ENCODE measurements around the gene MTSS2.

Gene MTSS2

DNA sequence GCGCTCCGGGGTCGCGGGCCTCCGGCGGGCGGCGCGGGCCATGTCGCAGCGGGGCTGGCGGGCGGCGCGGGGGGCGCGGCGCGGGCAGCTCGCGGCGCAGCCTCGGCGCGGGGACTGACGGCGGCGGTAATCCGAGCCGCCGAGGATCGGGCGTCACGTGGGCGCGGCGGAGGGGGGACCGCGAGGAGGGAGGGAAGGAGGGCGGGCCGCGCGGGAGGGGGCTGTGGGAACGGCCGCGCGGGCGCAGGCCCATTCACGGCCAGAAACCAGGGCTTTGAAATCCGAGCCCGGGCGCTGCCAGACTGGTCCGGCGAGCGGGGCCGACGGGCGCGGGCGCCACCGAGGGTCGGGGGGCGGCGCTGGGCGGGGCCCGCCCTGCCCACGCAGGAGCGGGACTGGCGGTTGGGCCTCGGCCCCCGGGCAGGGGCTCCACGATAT is at the start of gene MTSS2:
TSS of gene MTSS2 (minus strand) at position 116 of the 438 bp plus-strand sequence. CDS start 262 bp downstream, outside the sequence.
- no peak for DNase-seq (ENCODE audit: low read depth in 4 of 4, low spot score in 1 of 4)

DNA sequence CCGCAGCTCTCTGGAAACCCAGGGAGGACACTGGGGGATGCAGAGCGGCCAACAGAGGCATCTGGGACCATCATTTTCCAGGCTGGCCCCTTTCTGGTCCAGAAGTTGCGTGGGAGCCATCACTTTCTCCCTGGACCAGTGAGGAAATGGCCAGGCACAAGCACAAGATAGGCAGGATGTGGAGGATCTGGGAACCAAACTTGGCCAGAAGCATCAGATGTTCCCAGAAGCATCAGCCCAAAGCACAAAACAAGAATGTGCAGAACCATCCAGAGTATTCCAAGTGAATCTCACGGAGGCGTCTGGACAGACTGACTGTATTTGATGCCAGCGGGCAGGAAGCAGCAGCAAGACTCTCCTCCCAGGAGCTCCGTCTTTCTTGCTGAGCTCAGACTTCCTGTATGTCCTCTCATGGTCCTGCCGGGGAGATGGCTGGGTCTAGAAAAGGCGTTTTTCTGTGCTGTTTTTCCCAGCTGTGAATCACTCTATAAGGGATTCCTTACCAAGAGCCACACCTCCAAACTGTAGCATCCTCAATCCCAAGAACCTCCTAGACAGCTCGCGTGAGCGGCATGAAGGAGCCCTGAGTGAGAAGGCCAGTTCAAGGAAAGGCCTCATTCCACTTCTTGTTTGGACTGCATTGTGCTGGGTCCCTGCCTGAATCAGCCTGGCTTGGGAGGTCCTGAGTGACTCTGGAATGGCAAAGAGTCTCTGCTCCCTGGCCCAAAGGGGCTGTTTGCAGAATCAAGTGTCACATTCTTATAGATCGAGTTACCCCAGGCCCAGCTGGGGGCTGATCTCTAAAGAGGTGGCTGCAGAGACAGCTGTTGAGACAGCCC is 49.5 kb upstream of the MTSS2 start:
- no peak for DNase-seq (ENCODE audit: low read depth in 4 of 4, low spot score in 1 of 4)

GRCh38 chr16:70734522-70735095 is 48.8 kb upstream of the MTSS2 start:
- no peak for DNase-seq (ENCODE audit: low read depth in 4 of 4, low spot score in 1 of 4)

DNA sequence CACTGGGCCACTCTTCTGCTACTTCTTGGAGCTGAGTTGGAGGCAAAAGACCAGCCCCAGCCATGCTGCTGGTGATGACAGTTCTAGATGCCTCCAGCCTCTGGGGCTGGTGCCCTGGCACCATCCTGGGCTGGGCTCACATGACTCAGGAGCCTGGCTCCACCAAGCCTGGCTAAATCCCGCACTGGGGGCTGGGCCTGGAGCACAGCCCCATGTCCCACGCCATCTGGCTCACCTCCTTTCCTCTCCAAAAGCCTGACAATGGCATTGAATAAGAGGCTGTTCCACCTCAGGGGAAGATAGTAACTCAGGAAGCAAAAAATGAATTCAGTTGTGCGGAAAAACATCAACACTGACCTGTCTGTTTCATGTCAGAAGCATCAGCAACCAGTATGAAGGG is 45.1 kb upstream of the MTSS2 start:
- no peak for DNase-seq (ENCODE audit: low read depth in 4 of 4, low spot score in 1 of 4)

GRCh38 chr16:70730031-70730430 is 44.2 kb upstream of the MTSS2 start:
- DNase-seq (ENCODE audit: low read depth in 4 of 4, low spot score in 1 of 4) = no peak

GRCh38 chr16:70729292-70729691 is 43.4 kb upstream of the MTSS2 start:
- DNase-seq (ENCODE audit: low read depth in 4 of 4, low spot score in 1 of 4) = no peak

- no peak for DNase-seq (ENCODE audit: low read depth in 4 of 4, low spot score in 1 of 4)
Measured at GRCh38 chr16:70728150-70728549, 42.3 kb upstream of the MTSS2 start.

DNA sequence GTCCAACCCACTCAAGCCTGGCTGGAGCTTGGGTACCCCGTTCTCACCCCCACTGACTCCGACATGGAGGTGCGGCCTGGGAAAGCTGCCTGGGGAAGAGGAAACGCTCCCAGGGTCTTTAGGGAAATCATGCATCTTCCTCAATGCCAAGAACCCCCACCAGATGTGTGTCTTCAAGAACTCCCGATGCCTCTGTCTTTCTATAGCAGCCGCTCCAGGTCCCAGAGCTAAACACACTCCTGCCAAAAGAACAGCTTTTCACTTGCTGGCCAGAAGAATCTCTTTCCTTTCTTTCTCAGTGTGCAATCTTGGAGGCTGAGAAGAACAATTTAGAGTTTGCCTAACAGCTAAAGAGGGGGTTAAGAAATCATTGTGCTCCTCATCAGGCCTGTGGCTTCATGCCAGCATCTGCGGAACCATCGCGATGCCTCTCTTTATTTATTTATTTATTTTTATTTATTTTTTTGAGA is 41.1 kb upstream of the MTSS2 start:
- DNase-seq (ENCODE audit: low read depth in 4 of 4, low spot score in 1 of 4) = no peak

GRCh38 chr16:70725912-70726828 is 40.3 kb upstream of the MTSS2 start:
- no peak for DNase-seq (ENCODE audit: low read depth in 4 of 4, low spot score in 1 of 4)

- DNase-seq (ENCODE audit: low read depth in 4 of 4, low spot score in 1 of 4) = no peak
Measured at GRCh38 chr16:70725024-70725911, 39.4 kb upstream of the MTSS2 start.

GRCh38 chr16:70724146-70725023 is 38.5 kb upstream of the MTSS2 start:
- no peak for DNase-seq (ENCODE audit: low read depth in 4 of 4, low spot score in 1 of 4)

DNA sequence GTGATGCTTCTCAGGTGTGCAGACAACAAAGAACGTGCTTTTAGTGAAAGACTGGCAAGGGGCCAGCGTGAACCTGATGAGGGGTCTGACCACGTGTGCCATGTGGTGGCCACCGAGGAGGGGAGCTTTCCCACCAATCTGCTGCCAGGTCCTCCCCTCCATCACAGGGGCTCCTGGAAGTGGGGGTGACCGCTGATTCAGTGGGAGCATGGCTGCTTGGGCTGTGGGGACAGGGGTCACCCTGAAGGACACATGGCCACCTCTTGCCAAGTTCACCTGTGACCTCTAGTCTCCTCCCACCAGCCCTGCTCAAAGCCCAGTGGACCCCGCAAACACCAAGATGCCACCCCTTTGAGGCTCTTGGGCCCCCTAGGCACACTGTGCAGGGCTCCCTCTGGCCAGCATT is 37.9 kb upstream of the MTSS2 start:
- no peak for DNase-seq (ENCODE audit: low read depth in 4 of 4, low spot score in 1 of 4)

- no peak for DNase-seq (ENCODE audit: low read depth in 4 of 4, low spot score in 1 of 4)
Measured at GRCh38 chr16:70721202-70721963, 35.5 kb upstream of the MTSS2 start.

- DNase-seq (ENCODE audit: low read depth in 4 of 4, low spot score in 1 of 4) = no peak
Measured at GRCh38 chr16:70720425-70721201, 34.8 kb upstream of the MTSS2 start.

- no peak for DNase-seq (ENCODE audit: low read depth in 4 of 4, low spot score in 1 of 4)
Measured at GRCh38 chr16:70717065-70717464, 31.2 kb upstream of the MTSS2 start.

DNA sequence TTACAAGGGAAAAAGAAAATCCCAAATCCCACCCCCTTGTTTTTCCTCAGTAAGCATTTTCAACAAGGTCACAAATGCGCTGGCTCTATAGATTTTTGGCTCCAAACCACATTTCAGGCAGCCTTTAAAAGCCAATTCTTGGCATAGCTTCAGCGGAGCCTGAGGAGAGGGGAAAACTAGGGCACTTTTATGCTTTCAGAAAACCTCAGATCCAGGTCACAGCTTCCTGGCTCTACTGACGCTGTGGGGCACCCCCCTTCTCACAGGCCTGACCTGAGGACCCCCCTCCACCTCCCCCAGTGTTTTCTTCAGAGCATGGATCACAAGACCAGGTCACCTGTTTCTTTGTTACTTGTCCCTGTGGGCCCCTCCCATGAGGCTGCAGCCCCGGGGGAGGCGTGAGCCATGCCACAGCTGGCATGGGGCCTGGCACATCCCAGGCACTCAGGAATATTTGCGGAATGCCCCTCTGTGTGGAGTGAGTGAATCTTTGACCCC is 30.1 kb upstream of the MTSS2 start:
- DNase-seq (ENCODE audit: low read depth in 4 of 4, low spot score in 1 of 4) = no peak

DNA sequence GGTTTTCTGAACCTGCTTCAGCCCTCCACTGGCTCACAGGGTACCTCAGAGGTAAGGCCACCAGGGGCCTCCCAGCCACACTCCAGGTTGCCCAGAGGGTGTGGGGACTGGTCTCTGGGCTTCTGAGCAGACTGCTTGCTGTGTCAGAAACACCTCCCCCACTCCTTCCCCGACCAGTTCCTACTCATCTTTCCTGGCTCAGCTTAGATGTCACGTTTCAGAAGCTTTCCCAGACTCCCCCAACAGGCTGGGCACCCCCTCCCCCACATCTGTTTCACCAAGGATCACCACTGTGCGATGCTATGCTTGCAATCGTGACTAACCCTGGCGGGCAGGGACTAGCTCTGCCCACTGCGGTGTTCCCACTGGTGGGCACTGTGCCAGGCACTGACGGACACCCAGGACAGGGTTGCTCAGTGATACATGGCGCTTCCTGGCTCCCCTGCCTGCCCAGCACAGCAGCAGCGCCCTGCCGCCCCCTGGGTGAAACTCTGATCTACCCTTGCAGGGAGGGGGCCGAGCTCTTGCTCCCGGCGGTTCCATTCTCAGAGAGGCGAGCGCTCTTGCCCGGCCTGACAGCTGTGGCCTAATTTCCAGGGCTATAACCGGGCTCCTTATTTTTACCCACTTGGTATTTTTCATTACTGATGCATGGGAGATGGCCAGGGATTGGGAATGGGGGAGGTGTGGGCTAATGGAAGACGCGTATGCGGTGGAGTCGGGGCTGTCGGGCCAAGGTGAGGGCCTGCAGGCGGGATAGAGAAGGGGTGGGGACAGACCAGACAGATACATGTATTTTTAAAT is 29.4 kb upstream of the MTSS2 start:
- no peak for DNase-seq (ENCODE audit: low read depth in 4 of 4, low spot score in 1 of 4)
